Progenitor cell of endocrine pancreas (in vitro differentiated cells): ENCODE data around the gene TUBB6. TPM values are rescaled to one million over a fixed set of nuclear protein-coding genes. Genes with fewer than 3 reads are reported as not detected.

Source experiments
- DNase-seq: peaks from one replicate; pipeline ENCODE4 v3.0.0; 2021; ENCODE audit warnings: low spot score; ENCODE audit not compliant: unreplicated experiment
- H3K27ac Mint-ChIP-seq: 2 replicates; pipeline ENCODE4 v1.8.0; 2021; ENCODE audit warnings: mild to moderate bottlenecking, moderate library complexity, mixed read lengths
- H3K27me3 Mint-ChIP-seq: 2 replicates; pipeline ENCODE4 v1.8.0; 2021; ENCODE audit warnings: mixed read lengths
- H3K36me3 Mint-ChIP-seq: 2 replicates; pipeline ENCODE4 v1.8.0; 2022; ENCODE audit warnings: mixed read lengths; ENCODE audit not compliant: insufficient read depth
- H3K4me1 Mint-ChIP-seq: 2 replicates; pipeline ENCODE4 v1.8.0; 2021; ENCODE audit warnings: low read depth, mixed read lengths
- H3K4me3 Mint-ChIP-seq: 2 replicates; pipeline ENCODE4 v1.8.0; 2021; ENCODE audit warnings: low read depth, mild to moderate bottlenecking, moderate library complexity, mixed read lengths
- H3K9me3 Mint-ChIP-seq: 2 replicates; pipeline ENCODE4 v1.8.0; 2021; ENCODE audit warnings: low read depth, mixed read lengths
- total RNA-seq: library from RNA; stranded (reverse); gene quantifications from 2 replicates; pipeline ENCODE4 v1.2.1, GENCODE V29; 2021
- TF ChIP-seq, protein P1 (sequence below): fragments of 200-600 bp; sonication (generic); IDR thresholded peaks from one replicate; pipeline ENCODE4 v1.5.0; 2021; ENCODE audit warnings: antibody characterized with exemption, mild to moderate bottlenecking; ENCODE audit not compliant: unreplicated experiment

Gene TUBB6
- total RNA-seq, 1 donor from 2014 or later, result 7.2 TPM

DNA sequence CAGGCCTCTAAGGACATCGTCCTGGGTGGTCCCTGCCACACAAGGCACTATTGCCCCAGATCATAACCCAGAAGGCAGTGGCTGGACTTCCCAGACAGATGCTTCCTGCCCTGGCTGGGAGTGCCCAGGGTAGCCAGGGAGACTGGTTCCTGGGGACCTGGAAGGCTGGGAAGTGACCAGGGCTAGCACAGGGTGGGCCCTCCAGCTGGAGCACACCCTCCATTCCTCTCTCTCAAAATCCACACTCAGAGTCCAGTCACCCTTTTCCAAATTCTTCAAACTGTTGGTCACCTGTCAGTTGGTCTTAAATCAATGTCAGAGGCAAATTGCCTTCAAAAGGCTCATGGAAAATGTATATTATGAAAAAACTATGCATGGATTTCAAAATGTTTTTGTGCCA is 11.6 kb upstream of the TUBB6 start:
- no peak for DNase-seq
- no peaks in the 10 kb centered on the region for H3K36me3 Mint-ChIP-seq
- peaks cover 31% of the 10 kb centered on the region for H3K27me3 Mint-ChIP-seq
- H3K4me3 Mint-ChIP-seq, result no peak overlapping the region
- H3K4me1 Mint-ChIP-seq, result no peaks in the 10 kb centered on the region
- TF ChIP-seq, protein P1, sequence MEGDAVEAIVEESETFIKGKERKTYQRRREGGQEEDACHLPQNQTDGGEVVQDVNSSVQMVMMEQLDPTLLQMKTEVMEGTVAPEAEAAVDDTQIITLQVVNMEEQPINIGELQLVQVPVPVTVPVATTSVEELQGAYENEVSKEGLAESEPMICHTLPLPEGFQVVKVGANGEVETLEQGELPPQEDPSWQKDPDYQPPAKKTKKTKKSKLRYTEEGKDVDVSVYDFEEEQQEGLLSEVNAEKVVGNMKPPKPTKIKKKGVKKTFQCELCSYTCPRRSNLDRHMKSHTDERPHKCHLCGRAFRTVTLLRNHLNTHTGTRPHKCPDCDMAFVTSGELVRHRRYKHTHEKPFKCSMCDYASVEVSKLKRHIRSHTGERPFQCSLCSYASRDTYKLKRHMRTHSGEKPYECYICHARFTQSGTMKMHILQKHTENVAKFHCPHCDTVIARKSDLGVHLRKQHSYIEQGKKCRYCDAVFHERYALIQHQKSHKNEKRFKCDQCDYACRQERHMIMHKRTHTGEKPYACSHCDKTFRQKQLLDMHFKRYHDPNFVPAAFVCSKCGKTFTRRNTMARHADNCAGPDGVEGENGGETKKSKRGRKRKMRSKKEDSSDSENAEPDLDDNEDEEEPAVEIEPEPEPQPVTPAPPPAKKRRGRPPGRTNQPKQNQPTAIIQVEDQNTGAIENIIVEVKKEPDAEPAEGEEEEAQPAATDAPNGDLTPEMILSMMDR, result no peak
- no peak overlapping the region for H3K27ac Mint-ChIP-seq
- no peaks in the 10 kb centered on the region for H3K9me3 Mint-ChIP-seq

DNA sequence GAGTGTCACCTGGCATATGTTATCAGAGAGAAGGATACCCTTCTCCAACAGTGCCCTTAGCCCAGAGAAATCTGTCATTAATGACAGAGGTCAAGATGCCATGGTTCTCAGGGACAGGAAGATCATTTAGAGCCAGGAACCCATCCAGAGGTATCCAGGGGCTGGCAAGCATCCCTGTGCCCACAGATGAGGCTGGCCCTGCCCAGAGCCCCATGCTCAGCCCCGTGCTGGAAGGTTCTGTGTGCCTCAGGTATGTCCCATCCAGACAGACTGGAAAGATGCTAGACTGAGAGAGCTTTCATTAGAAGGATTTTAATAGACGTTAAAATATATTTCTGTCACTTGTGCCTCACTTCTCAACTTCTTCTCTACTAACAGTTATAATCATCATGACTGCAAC is 8.2 kb upstream of the TUBB6 start:
- Mint-ChIP-seq H3K4me3 (no peak overlapping the region), H3K27ac (no peak overlapping the region), H3K4me1 (peaks cover 2% of the 10 kb centered on the region), H3K9me3 (no peaks in the 10 kb centered on the region), H3K36me3 (no peaks in the 10 kb centered on the region), H3K27me3 (peaks cover 27% of the 10 kb centered on the region)
- DNase-seq, result no peak
- TF ChIP-seq, protein P1, result no peak

DNA sequence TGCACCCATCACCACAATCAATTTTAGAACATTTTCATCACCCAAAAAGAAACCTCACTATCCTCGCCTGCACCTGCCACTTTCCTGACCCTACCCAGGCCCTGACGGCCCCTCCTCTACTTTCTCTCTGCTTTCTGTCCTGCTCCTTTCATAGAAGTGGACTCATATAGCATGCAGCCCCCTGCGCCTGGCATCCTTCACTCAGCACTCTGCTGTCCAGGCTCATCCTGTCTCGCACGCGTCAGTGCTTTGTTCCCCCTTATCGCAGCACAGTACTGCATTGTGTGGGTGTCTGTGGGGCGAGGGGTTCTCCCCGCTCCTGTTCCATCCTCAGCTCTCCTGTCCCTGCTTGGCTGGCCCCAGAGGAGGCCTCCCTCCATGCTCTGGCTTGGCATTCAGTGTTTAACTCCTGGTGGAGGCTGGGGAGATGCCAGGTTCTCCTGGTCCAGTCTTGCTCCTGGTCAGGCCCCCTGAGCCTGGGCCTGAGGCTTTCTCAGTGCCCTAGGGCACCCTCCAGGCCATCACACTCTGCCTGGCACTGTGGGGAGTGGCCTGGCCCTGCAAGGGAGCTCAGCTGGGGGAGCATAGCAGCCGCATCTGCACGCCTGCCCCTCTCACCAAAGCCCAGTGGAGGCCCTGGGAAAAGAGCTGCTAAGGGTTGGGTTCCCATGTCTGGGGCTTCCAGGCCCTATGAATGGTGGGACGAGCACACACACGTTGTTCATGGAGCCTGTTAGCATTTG is 6.6 kb upstream of the TUBB6 start:
- H3K27ac Mint-ChIP-seq, result no peak overlapping the region
- peaks cover 42% of the 10 kb centered on the region for H3K27me3 Mint-ChIP-seq

DNA sequence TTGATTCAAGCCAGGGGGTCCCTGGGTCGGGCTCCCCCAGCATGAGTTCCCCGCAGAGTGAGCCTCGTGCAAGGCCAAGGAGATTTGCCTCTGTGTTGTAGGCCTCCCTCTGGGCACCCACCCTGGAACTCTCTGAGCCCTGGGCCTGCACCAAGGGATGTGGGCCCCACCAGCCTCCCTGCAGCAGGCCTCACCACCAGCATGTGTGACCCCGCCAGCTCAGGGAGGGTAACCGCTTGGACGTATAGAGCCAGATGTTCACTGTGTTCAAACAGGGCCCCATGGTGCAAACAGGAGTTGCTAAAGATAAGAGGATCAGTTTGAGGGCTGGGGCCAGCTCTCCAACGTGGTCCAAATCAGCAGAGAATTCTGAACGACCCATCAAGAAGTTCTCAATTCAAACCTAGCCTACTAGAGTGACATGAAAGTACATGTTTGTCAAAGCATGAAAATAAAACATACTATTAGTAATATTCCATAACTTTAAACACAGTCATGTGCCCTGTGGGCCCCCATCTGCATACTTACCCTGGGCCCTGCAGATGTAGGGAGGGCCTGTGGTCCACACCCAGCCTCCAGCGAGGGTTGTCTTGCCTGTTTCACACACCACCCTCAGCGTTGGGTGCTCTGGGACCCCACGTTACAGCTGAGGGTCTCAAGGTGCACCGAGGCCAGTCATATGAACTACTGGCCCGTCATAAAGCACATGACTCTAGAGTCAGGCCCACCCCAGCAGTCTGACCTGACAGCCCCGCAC is 5.5 kb upstream of the TUBB6 start:
- Mint-ChIP-seq H3K9me3 (no peaks in the 10 kb centered on the region), H3K4me1 (peaks cover 11% of the 10 kb centered on the region), H3K36me3 (no peaks in the 10 kb centered on the region), H3K27ac (no peak overlapping the region), H3K27me3 (peaks cover 50% of the 10 kb centered on the region), H3K4me3 (no peak overlapping the region)
- TF ChIP-seq, protein P1, result no peak
- no peak for DNase-seq

More for the DNA sequence above, 6.6 kb upstream of the TUBB6 start:
- DNase-seq, result no peak
- H3K36me3 Mint-ChIP-seq, result no peaks in the 10 kb centered on the region
- peaks cover 4% of the 10 kb centered on the region for H3K4me1 Mint-ChIP-seq
- TF ChIP-seq, protein P1, result no peak
- H3K9me3 Mint-ChIP-seq, result no peaks in the 10 kb centered on the region
- no peak overlapping the region for H3K4me3 Mint-ChIP-seq

DNA sequence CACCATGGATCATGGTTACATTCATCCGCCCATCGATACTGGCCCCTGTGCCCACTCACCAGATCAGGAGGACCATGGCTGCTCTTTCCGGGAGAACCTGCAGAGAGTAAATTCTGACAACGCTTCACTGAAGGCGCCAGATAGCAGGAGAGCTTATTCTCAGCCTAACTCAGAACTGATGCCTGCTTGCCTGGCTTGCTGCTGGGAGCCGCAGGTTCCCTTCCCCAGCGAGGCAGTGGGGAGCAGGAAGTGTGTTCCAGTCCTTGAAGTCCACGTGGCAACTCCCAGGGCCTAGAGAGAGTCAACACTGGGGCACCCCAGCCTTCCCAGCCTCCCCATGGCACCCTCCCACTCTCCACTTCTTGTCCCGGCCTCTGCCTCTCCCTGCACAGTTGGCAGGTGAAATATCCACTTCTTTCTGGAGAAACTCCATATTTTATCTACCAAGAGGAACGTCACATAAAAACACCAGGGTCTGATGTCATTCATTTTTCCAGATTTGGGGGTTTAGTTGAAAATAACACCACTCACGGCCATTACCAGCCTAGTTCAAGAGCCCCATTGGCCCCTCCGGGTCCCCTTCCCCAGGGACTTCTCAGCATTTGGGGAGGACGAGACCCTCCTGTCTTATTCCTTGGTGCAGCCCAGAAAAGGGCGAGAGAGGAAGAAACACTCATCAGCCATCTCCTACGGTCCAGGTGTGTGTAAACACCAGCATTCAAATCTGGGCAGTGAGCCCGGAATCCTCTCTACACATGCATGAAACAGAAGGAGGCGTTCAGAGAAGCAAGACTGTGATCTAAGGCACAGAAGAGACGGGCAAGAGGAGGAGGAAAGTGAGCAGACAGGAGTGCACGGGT is 3.5 kb upstream of the TUBB6 start:
- TF ChIP-seq, protein P1, result no peak
- DNase-seq, result no peak
- H3K4me3 Mint-ChIP-seq, result no peak overlapping the region
- no peak overlapping the region for H3K27ac Mint-ChIP-seq
- H3K9me3 Mint-ChIP-seq, result no peaks in the 10 kb centered on the region
- peaks cover 11% of the 10 kb centered on the region for H3K4me1 Mint-ChIP-seq
- H3K36me3 Mint-ChIP-seq, result no peaks in the 10 kb centered on the region
- H3K27me3 Mint-ChIP-seq, result peaks cover 60% of the 10 kb centered on the region
